GM18508 (cell line): ENCODE data around the gene BCOR.

Source experiments
- ATAC-seq: cut with Tn5 transposase; IDR thresholded peaks from one replicate; pipeline ENCODE4 v1.9.1; 2021; ENCODE audit warnings: moderate number of reproducible peaks; ENCODE audit not compliant: insufficient read depth, unreplicated experiment

The BCOR gene

GRCh38 chrX:40039887-40040286 lies 57.9 kb downstream of the BCOR start:
- ATAC-seq, result no peak

- no peak for ATAC-seq
Measured at GRCh38 chrX:40037367-40037766, 60.4 kb downstream of the BCOR start.

GRCh38 chrX:40035726-40036125 lies 62.0 kb downstream of the BCOR start:
- no peak for ATAC-seq

- ATAC-seq, result no peak
Measured at GRCh38 chrX:40031911-40032310, 65.8 kb downstream of the BCOR start.

- no peak for ATAC-seq
Measured at GRCh38 chrX:40030205-40030604, 67.6 kb downstream of the BCOR start.

- no peak for ATAC-seq
Measured at GRCh38 chrX:40022421-40022820, 75.3 kb downstream of the BCOR start.

- no peak for ATAC-seq
Measured at GRCh38 chrX:40021647-40022046, 76.1 kb downstream of the BCOR start.

GRCh38 chrX:40019541-40019940 lies 78.2 kb downstream of the BCOR start:
- ATAC-seq, result no peak

GRCh38 chrX:40018041-40018440 lies 79.7 kb downstream of the BCOR start:
- ATAC-seq, result no peak

GRCh38 chrX:40016749-40017148 lies 81.0 kb downstream of the BCOR start:
- no peak for ATAC-seq

- no peak for ATAC-seq
Measured at GRCh38 chrX:40015693-40016092, 82.1 kb downstream of the BCOR start.

- no peak for ATAC-seq
Measured at GRCh38 chrX:40013266-40014195, 84.2 kb downstream of the BCOR start.

GRCh38 chrX:40012868-40013265 lies 84.9 kb downstream of the BCOR start:
- no peak for ATAC-seq

- ATAC-seq, result no peak
Measured at GRCh38 chrX:40012039-40012867, 85.5 kb downstream of the BCOR start.

GRCh38 chrX:40011322-40012038 lies 86.3 kb downstream of the BCOR start:
- ATAC-seq, result no peak

GRCh38 chrX:40010550-40011321 lies 87.0 kb downstream of the BCOR start:
- ATAC-seq, result no peak

- ATAC-seq, result no peak
Measured at GRCh38 chrX:40009890-40010289, 87.9 kb downstream of the BCOR start.

GRCh38 chrX:40009462-40009851 lies 88.3 kb downstream of the BCOR start:
- no peak for ATAC-seq

GRCh38 chrX:40008791-40009461 lies 88.8 kb downstream of the BCOR start:
- no peak for ATAC-seq
